ENCODE results near the gene IGFBP7.
"Not testable (repeated sequence)": the region's sequence is repeated elsewhere in the genome, so short reads cannot be mapped to it uniquely, and the experiment has no call there.

IGFBP7 gene

DNA sequence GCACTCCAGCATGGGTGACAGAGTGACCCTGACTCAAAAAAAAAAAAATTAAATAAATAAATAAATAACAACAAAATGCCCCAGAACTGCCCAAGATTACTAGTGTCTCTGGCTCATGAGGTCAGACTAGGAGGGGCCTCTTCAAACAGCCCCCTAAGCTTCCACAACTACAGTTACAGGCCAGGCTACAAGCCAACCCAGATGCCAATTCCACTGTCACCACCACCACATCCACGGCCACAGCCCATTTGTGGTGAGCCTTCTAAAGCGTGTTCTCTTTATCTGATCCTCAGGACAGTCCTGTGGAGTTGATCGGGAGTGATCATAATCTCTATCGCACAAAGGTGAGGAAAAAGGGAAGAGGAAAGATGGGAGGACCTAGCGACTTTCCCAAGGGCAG lies 36.6 kb downstream of the IGFBP7 start:
- DNase-seq (ENCODE audit: low read depth in 2 of 2), result no peak

DNA sequence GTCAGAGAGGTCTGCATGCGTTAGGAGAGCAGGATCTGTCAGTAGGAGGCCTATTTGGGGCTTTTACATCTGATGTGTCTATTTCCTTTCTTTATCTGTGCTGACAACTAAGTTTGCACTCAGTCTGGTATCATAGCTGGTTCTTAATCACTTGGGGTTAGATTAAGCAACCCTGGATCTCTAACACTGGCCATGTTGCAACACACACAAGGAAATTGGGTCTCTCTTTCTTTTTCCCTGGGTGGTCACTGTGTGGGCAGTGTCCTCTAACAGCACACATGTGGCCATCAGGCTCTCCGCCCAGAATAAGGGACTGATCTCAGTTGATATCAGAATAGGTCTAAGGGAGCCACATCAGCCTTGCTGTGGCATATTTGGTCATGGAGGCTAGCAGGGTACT lies 38.9 kb downstream of the IGFBP7 start:
- no peak for DNase-seq (ENCODE audit: low read depth in 2 of 2)

DNA sequence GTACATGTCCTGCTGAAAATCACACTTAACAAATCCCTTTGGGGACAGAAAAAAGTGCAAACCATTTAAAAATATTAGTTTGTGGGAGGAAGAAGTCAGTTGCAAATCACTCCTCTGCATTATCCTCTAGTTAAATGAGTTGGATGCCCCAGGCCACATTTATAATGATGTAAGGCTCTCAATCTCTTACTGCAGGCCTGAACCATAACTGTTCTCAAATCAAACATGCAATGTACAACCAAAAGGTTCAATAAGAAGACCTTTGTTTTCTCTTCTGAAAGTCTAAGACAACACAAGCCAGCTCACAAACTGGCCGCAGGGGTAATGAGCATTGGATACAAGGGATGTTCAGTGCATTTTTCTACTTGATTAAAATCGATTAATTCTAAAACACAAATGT lies 39.7 kb downstream of the IGFBP7 start:
- no peak for DNase-seq (ENCODE audit: low read depth in 2 of 2)

DNA sequence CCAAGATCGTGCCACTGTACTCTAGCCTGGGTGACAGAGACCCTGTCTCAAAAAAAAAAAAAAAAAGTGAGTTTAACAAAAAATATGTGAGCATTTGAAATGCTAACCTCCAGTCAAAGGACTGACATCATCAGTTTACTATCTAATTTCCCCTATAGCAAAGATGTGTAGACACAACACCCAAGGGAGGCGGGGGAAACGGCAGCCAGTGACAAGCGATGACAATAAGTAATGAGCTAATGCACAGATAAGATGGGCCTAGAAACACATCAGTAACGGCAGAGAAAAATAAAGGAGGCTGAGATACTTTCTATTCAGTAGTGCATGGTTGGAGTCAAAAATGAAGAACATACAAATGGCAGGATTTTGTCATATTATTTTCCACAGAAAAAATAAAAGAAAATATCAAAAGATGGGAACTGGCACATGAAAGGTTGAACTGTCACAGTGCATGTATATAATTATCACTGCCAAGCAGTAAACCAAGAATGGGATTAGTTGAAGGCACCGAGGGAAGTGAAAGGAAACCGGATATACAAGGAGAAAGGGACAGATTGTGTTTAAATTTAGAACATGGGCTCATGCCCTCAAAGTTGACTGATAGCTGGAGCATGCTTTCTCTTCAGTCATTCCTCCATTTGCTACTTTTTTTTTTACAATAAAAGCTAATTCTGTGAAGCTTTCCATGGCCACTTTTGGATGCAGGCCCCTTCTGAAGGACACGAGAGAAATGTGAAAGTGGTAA lies 41.8 kb downstream of the IGFBP7 start:
- no peak for DNase-seq (ENCODE audit: low read depth in 2 of 2)

DNA sequence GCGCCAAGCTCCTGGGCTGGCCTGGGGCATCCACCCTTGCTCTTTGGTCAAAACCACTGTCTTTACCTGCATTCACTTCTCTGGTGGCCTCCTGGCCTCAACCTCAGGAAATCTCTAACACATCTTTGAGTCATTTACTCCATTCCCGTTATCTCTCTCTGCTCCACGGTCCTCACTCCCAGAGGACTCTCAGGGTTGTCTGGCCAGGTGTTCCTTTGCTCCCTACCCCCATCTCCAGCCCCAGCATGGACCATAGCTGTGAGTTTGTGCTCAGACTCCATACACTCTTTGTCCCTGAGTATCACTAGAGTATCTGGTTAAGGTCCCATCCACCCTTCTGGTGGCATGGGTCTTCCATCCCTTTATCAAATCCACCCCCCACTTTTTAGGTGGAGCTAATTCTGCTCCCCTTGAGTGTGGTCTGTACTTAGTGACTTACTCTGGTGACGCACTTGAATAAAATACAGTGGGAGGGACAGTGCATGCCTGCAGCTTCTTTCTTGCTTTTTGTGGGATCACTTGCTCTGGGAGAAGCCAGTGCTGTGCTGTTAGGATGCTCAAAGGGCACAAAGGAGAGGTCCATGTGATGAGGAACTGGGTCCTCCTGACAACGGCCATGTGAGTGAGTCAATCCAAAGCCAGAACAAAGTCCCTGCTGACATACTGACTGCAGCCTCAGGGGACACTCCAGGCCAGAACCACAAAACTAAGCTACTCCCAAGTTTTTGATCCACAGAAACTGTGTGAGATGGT lies 44.3 kb downstream of the IGFBP7 start:
- DNase-seq (ENCODE audit: low read depth in 2 of 2), result no peak

DNA sequence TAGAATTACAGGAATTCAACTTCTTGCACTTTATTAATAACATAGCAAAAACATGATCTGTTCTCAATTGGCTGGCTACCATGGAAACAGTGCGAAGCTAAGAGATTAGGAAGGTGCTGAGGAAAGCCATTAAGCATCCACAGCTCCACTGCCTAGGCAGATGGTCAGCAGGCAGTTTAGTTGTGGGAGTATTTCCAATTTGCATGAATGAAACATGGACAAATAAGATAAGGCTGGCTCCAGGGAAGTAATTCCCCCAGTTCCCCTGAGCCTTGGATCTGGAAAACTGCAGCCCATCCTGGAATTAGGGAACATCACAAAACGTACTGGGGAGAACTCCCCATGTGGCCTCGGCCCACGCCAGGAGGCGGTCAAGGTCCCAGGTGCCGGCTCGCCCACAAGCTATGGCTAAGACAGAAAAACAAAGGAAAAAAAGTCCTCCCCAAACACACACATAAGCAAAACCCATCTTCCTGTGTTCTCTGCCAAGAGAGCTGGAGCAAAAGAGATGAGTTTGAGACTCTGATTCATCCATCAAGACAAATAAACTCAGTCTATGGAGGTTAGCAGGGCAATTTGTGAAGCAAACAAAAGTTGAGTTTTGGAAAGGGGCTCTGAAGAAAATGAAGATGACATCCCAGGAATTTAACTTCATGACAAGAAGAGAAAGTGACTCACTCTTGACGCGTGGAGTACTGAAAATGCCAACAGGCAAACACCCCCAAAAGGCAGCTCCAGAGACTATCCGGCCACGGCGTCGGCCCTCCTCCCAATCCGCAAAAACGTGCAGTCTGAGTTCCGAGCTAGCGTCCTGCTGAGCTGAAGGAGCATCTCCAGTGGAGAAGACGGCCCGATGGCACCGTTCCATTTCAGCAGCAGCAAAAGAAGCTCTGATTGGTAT lies 45.1 kb downstream of the IGFBP7 start:
- DNase-seq (ENCODE audit: low read depth in 2 of 2), result no peak

DNA sequence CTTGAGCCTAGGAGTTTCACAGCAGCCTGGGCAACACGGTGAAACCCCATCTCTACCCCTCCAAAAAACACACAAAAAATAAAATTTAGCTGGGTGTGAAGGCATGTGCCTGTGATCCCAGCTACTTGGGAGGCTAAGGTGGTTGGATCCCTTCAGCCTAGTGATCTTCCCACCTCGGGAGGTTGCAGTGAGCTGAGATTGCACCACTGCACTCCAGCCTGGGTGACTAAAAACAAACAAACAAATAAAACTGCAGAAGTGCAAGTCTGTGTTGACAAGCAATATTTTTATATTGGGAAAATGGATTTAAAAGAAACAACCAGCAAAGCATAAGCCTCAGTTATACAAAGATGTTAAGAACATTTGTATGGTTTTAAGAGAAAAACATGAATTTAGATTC lies 46.1 kb downstream of the IGFBP7 start:
- DNase-seq (ENCODE audit: low read depth in 2 of 2), result no peak

DNA sequence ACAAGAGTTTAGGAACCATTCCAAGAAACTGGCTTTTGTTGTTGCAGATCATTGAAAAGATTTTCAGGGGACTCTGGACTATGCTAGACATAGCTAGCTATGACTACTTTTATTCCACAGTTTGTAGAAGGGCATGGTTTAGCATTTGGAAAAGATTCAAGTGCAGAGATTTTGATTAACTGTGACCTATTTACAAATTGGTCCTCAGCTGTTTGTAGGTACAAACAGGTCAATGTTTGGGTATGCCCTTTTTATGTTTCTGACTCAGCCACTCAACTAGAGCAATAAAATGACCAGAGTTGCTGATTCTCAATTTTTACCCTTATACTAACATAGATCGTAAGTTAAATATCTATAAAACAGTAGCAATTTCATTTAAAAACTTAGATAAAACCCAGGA lies 46.7 kb downstream of the IGFBP7 start:
- no peak for DNase-seq (ENCODE audit: low read depth in 2 of 2)

DNA sequence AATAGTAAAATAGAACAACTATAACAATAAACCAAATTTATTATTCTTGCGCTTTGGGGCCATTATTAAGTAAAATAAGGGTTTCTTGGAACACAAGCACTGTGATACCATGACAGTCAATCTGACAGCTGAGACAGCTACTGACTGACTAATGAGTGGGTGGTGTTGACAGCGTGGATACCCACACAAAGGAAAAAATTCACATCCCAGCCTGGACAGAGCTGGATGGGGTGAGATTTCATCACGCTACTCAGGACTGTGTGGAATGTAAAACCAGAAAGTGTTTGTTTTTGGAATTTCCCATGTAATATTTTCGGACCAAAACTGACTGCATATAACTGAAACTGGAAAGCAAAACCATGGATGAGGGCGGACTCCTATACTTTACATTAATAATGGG lies 48.8 kb downstream of the IGFBP7 start:
- DNase-seq (ENCODE audit: low read depth in 2 of 2), result no peak

DNA sequence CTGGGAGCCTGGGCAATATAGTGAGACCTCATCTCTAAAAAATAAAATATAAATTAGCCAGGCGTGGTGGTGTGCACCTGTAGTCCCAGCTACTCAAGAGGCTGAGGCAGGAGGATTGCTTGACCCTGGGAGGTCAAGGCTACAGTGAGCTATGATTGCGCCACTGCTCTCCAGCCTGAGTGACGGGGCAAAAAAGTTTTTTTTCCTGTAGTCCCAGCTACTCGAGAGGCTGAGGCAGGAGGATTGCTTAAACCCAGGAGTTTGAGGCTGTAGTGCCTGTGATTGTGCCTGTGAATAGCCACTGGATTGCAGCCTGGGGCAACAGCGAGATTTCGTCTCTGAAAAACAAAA lies 49.5 kb downstream of the IGFBP7 start:
- not testable (repeated sequence) for DNase-seq (ENCODE audit: low read depth in 2 of 2)

DNA sequence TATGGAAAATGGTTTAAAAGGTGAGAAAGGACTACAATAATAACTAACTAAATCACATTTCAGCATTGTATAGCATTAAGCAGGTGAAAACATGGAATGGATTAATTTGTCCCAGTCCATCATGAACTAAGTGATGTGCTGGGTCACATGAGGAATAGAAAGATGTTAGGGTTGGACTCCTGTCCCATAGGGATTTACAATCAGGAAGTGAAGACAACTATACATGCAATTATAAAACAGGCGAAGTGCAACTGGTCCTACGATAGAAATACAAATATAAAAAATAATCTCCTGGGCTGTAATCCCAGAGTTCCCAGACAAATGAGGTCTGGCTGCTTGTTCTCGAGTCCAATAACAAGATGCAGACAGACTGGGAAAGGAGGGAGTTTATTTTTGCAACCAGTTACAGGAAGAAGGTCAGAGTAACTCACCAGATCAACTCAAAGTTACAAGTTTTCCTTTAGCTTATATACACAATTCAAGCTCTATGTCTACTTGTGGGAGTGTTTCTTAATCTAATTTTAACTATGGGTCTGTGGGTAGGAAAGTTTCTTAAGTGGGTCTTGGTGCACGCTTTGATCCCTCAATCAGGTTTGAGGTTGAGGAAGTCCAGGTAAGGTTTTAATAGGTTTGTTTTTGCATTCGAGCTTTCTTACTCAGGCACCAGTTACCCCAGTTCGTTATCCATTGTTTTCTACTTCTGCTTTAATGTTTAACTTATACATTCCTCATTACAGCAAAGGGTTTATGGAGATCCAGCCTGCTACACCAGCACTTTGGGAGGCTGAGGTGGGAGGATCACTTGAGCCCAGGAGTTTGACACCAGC lies 50.1 kb downstream of the IGFBP7 start:
- DNase-seq (ENCODE audit: low read depth in 2 of 2), result no peak

DNA sequence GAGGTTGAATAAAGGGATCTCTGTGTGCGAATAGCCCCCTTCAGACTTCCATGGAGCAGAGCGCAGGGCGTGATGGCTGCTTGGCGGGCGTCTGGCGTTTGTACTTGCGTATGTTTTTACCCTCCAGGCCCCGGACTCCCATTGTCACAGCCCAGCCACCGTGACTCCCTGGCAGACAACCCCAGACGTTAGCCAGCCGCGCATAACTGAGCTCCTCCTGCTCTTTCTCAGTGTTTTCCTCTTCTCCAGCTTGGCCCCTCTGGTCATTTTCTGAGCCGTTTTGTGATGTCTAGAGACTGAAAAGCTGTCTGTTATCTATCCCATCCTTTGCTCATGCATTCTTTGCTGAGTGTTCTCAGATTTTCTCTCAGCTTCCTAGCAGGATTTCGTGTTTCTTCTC lies 54.3 kb downstream of the IGFBP7 start:
- DNase-seq (ENCODE audit: low read depth in 2 of 2), result no peak

DNA sequence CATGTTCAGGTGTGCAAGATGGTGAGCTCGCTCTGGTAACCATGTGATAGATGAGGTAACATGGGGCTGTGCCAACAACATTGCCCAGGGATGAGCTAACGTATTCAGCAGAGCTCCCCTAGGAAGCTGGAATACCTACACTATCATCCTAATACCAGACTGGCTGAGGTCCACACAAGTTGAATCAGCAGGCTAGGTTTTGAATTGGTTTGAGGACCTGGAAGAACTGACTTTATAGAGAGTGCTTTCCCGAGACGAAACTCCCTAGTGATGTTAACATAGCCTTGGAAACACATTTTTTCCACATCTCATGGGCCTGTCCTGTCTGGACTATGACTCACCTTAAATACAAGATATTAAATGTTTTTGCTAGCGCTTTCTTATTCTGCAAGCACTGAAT lies 56.7 kb downstream of the IGFBP7 start:
- DNase-seq (ENCODE audit: low read depth in 2 of 2), result no peak

DNA sequence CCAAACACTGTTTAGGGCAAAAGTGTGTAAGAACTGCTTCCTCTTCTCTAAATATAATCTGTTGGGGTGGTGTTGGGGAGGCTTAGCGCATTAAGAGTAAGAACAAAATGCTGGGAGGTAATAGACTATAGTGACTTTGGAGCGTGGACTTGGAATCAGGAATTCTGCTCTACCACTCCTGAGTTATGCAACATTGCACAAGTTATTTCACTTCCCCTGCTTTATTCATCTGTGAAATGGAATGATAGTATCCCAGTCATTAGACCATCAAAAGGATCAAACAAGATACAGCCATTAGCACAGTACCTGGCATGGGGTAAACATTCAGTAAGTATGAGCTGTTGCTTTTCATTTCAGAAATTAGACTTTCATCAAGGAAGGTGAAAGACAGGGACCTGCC lies 58.7 kb downstream of the IGFBP7 start:
- no peak for DNase-seq (ENCODE audit: low read depth in 2 of 2)

DNA sequence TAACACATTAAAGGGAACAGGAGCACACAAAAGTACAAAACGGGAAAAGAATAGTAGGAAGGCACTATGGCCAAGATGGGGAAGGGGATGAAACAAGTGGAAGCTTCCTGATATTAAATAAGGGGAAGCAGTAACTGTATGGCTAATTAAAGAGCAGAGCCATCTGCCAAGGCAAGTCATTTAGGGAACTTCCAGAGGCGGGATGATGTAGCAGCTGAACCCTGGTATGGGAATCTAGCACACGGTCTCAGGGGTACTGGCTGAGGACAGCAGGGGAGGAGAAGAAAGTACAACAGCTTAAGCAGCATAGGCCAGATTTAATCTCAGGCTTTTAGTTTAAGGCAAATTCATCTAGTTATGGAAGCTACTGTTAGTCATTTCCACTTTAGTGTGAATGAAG lies 59.1 kb downstream of the IGFBP7 start:
- no peak for DNase-seq (ENCODE audit: low read depth in 2 of 2)

DNA sequence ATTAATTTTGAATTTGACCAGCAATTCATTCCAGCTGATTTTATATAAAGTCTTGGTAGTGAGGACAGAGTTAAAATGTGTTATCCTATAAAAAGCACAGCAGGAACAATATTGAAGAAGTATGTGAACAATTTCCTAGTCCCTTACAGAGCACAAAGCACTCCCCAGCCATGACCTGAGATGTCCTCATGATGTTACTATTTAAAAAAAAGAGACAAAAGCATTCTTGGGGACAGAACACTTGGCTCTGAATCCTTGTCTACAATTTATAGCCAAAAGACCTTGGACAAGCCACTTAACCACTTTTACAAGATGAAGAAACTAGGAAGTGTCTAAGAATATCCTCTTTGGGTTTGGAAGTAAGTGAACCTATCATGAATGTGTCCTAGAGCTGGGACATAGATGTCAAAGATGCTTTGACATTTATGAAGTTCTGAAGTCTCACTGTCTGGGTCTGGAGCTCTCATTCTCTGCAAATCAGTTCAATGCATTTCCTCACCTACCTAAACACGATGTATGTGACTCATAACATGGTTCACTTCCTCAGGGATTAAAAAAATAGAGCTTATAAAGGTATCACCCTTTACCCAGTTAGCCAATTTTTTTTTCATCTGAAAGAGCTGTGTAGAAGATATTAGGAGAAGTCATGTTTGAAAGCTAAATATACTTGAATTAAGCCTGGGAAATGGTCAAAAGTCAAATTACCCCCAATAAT lies 61.4 kb downstream of the IGFBP7 start:
- no peak for DNase-seq (ENCODE audit: low read depth in 2 of 2)

DNA sequence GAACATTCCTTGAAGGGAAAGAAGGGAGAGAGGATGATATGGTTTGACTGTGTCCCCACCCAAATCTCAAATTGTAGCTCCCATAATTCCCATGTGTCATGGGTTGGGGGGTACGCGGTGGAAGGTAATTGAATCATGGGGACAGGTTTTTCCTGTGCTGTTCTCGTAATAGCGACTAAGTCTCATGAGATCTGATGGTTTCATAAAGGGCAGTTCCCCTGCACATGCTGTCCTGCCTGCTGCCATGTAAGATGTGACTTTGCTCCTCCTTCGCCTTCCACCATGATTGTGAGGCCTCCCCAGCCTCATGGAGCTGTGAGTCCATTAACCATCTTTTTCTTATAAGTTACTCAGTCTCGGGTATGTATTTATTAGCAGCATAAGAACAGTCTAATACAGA lies 63.1 kb downstream of the IGFBP7 start:
- not testable (repeated sequence) for DNase-seq (ENCODE audit: low read depth in 2 of 2)

DNA sequence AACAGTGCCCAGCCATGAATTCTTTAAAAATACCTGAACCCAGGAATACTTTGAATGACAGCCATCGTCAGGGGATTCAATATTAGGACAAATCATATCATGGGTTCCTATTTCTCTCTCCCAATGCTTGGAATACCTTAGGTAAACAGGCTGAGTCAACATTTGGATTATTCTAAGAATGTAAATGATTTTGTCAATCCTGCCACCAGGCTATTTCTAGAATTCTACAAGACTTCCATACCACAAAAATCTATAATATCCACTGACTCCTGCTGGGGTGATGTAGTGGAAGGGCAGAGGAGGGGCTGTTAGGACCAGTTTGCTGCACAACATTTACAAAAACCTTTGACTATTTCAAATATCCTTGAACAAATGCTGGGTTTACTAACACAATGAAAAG lies 65.2 kb downstream of the IGFBP7 start:
- DNase-seq (ENCODE audit: low read depth in 2 of 2), result no peak

DNA sequence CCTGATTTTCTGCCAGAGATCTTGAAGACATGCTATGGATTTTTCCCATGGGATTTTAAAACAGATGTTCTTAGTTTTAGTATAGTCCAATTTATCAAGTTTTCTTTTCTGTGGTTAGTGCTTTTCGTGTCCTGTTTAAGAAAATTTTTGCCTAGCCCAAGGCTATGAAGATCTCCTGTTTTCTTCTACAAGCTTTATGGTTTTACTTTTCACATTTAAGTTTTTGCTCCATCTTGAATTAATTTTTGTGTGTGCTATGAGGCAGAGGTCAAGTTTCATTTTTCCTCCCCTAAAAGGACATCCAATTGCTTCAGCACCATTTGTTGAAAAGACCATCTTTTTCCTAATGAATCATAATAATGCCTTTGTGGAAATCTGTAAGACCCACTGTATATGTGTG lies 65.9 kb downstream of the IGFBP7 start:
- no peak for DNase-seq (ENCODE audit: low read depth in 2 of 2)

DNA sequence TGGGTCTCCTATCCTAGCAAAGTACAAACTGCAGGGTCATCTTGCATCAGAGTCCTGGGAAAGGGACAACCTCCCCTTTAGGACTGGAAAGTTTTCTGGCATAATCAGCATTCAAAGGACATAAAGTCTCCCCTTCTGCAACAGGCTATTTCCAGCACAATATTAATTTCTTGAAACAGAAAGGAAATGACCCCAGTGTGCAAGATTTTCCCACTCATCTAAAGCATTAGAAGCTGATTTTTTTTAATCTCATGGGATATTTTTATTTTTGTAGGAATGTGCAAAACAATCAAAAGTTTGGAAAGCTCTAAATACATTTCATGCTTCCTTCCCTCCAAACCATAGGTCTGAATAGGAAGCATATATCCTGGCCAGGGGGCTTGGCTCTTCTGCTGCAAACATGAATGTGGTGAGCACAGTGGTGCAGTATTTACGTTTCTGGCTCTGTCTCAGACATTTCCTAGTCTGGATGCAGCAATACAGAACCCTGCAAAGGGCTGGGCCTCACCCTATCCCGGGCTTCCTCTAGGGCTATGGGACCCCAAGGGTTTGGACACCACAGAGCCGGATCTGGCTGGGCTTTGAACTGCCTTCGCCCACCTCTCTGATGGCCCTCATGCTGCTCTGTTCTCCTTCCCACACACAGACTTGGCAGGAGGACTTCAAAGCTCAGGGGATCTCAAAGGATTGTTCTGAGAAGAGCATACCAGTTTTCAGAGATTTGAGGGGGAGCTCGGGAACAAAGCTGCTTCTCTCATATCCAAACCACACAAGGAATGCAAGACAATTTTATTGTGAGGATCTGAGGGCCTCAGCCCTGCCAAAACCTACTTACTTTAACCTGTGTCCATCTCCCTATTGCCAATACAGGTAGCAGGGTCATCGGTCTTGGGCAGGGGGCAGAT lies 66.6 kb downstream of the IGFBP7 start:
- no peak for DNase-seq (ENCODE audit: low read depth in 2 of 2)

Measured in stimulated activated CD8-positive, alpha-beta memory T cell treated with anti-CD3 and anti-CD28 coated beads, Interleukin-7, amount 100 ng/mL, for 1 hour (primary cell).